ENCODE data around the gene KRT36. TPM values are rescaled to one million over a fixed set of nuclear protein-coding genes. Genes with fewer than 3 reads are reported as not detected.

KRT36 gene
- total and polyA plus RNA-seq, 2 donors (not counting 3 experiments of a cell fraction or from before 2014, with no cell fraction given), result 0.04 TPM; not detected in 1

DNA sequence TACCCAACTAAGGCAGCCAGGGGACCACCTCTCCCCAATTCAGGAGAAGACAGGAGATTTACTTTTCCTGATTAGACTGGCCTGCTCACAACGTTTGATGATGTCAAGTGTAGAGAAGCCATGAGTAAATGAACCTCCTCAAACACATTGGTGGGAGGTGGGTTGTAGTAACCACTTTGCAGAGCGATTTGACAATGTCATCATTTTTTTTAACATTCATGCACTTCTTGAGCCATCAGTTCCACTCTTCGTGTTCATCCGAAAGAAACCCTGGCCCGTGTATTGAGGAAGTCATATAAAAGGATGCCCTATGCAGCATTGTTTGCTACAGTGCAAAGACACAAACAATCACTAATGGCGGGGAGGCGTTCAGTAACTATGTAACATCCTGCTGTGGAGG lies 43.9 kb upstream of the KRT36 start:
- H3K27ac ChIP-seq (ENCODE audit: insufficient read depth, low read depth, low read length), result no peak overlapping the region
- TF ChIP-seq GATA2 (IDR thresholded peaks at IDR 0.05; ENCODE audit: insufficient read depth, insufficient read length, low read depth, low read length) (no peak), FOS (IDR thresholded peaks at IDR 0.05; ENCODE audit: borderline replicate concordance, insufficient read depth, low read length) (no peak), POLR2A (IDR thresholded peaks at IDR 0.05; ENCODE audit: low read depth, low read length) (no peak), JUN (IDR thresholded peaks at IDR 0.05; ENCODE audit: borderline replicate concordance, insufficient read depth, insufficient read length, low read depth) (no peak), EZH2 (IDR thresholded peaks at IDR 0.05; ENCODE audit: borderline replicate concordance, low read depth, low read length, severe bottlenecking) (no peak), POLR2AphosphoS5 (IDR thresholded peaks at IDR 0.05; ENCODE audit: insufficient read depth, low read depth, low read length) (no peak), CTCF (IDR thresholded peaks at IDR 0.05; ENCODE audit: extremely low read depth in 1 of 2, insufficient read depth in 1 of 2, low read depth in 1 of 2, low read length in 2 of 2) (no peak), MYC (IDR thresholded peaks at IDR 0.05; ENCODE audit: low read depth, low read length) (no peak)
- TF ChIP-seq, protein P1, sequence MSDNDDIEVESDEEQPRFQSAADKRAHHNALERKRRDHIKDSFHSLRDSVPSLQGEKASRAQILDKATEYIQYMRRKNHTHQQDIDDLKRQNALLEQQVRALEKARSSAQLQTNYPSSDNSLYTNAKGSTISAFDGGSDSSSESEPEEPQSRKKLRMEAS (IDR thresholded peaks at IDR 0.05; ENCODE audit: insufficient read depth, insufficient read length), result no peak
- no peaks in the 10 kb centered on the region for H3K79me2 ChIP-seq (ENCODE audit: control insufficient read depth, insufficient read depth, low read length)
- dilution Hi-C loops (cut with MboI; ENCODE audit: extremely low pct_ligation_motif_present, low sequenced_read_pairs), result no loop called here
- H3K9me3 ChIP-seq (replicated peaks; ENCODE audit: control insufficient read depth, insufficient read depth, low read length), result no peaks in the 10 kb centered on the region
- no peak overlapping the region for H3K4me2 ChIP-seq (ENCODE audit: insufficient read depth, low read length)
- intact Hi-C loops (cut with micrococcal nuclease), result no loop called here
- no peaks in the 10 kb centered on the region for H3K9me1 ChIP-seq (replicated peaks; ENCODE audit: control insufficient read depth, extremely low read depth, insufficient read depth, low read length)
- POLR2A ChIA-PET, result interaction anchor here (0.6 to 1.1 kb wide), 2 partner anchors 22 to 155 kb away, joined by 4 read pairs; no protein-coding TSS in a partner anchor
- FAIRE-seq (no peak), DNase-seq (ENCODE audit: low read depth, low spot score) (no peak)
- H4K20me1 ChIP-seq (replicated peaks; ENCODE audit: control insufficient read depth, extremely low read depth, insufficient read depth, low read length), result no peaks in the 10 kb centered on the region
- no peak overlapping the region for H3K4me3 ChIP-seq (replicated peaks in 1 of 3; ENCODE audit: insufficient read depth in 1 of 3, low read depth in 1 of 3, low read length in 3 of 3)
- H3K36me3 ChIP-seq (ENCODE audit: control insufficient read depth in 2 of 2, extremely low read depth in 1 of 2, insufficient read depth in 2 of 2, low read length in 2 of 2), result no peaks in the 10 kb centered on the region
- H2AFZ ChIP-seq (ENCODE audit: low read depth, low read length), result no peak overlapping the region
- peaks cover 23% of the 10 kb centered on the region for H3K4me1 ChIP-seq (ENCODE audit: control insufficient read depth, extremely low read depth, insufficient read depth, low read length)
- no TSS peak for BruUV-seq (replicated peaks)
- CTCF ChIA-PET, result interaction anchor here (1.4 to 2.0 kb wide), 3 partner anchors 9 to 15 kb away, joined by 7 to 25 read pairs (median 7); no protein-coding TSS in a partner anchor
- no peaks in the 10 kb centered on the region for H3K27me3 ChIP-seq (ENCODE audit: control insufficient read depth in 2 of 2, insufficient read depth in 2 of 2, low read length in 2 of 2)
- H3K9ac ChIP-seq (replicated peaks; ENCODE audit: extremely low read depth, insufficient read depth, low read length), result no peak overlapping the region

Data from endothelial cell of umbilical vein (primary cell).